Spleen (tissue), 11 donors: ENCODE results near the gene SEC62. TPM values are rescaled to one million over a fixed set of nuclear protein-coding genes. Genes with fewer than 3 reads are reported as not detected.

Source experiments
- DNase-seq: peaks from one replicate; pipeline ENCODE4 v3.0.0-alpha.2; 2020
- H3K27ac ChIP-seq, 8 donors: fragments of 200-600 bp; sonication (generic) in 7 of 8; 1 replicate in 4 of 8; 2 replicates in 4 of 8; pipeline versions ENCODE4 v1.5.0 to v1.8.0; 2016 to 2021; ENCODE audit warnings: inconsistent platforms in 4 of 8, mild to moderate bottlenecking in 4 of 8, moderate library complexity in 1 of 8
- H3K27me3 ChIP-seq, 7 donors: fragments of 200-600 bp; sonication (generic) in 6 of 7; replicated peaks in 1 of 7; 1 replicate in 4 of 7; 2 replicates in 3 of 7; pipeline versions ENCODE4 v1.5.0 to v1.8.0; 2016 to 2021; ENCODE audit warnings: inconsistent platforms in 3 of 7, mild to moderate bottlenecking in 1 of 7
- H3K36me3 ChIP-seq, 6 donors: fragments of 200-600 bp; sonication (generic) in 5 of 6; 1 replicate in 4 of 6; 2 replicates in 2 of 6; pipeline versions ENCODE4 v1.5.0 to v1.8.0; 2016 to 2021; ENCODE audit warnings: inconsistent platforms in 2 of 6
- H3K4me1 ChIP-seq, 6 donors: fragments of 200-600 bp; sonication (generic) in 5 of 6; 1 replicate in 3 of 6; 2 replicates in 3 of 6; pipeline versions ENCODE4 v1.5.0 to v1.8.0; 2016 to 2021; ENCODE audit warnings: inconsistent platforms in 3 of 6
- H3K4me3 ChIP-seq, 8 donors: fragments of 200-600 bp; sonication (generic) in 7 of 8; 1 replicate in 4 of 8; 2 replicates in 4 of 8; pipeline versions ENCODE4 v1.5.0 to v1.8.0; 2016 to 2021; ENCODE audit warnings: inconsistent platforms in 4 of 8, mild to moderate bottlenecking in 4 of 8, moderate library complexity in 2 of 8
- H3K9me3 ChIP-seq, 8 donors: fragments of 200-600 bp; sonication (generic) in 7 of 8; 1 replicate in 4 of 8; 2 replicates in 4 of 8; pipeline versions ENCODE4 v1.5.0 to v1.8.0; 2016 to 2021; ENCODE audit warnings: inconsistent platforms in 4 of 8
- CTCF ChIP-seq, 11 experiments: fragments of 200-600 bp in 7 of 11; fragments of 450-650 bp in 4 of 11; sonication (generic) in 4 of 11; IDR thresholded peaks in 8 of 11; conservative IDR thresholded peaks in 3 of 11; 1 replicate in 7 of 11; 2 replicates in 4 of 11; pipeline versions ENCODE4 v1.4.0 to v1.8.0; 2016 to 2021; ENCODE audit warnings: antibody characterized with exemption in 11 of 11, inconsistent platforms in 4 of 11, mild to moderate bottlenecking in 1 of 11
- POLR2A ChIP-seq, 3 donors: fragments of 450-650 bp; IDR thresholded peaks; one replicate each; pipeline ENCODE4 v1.5.1; 2017; ENCODE audit warnings: antibody characterized with exemption in 3 of 3, mild to moderate bottlenecking in 1 of 3
- POLR2AphosphoS5 ChIP-seq, 3 donors: sonication (generic); formaldehyde crosslinking; IDR thresholded peaks; one replicate each; pipeline ENCODE4 v1.5.1; 2017; ENCODE audit warnings: antibody characterized with exemption in 3 of 3
- WGBS, 5 donors: extraction: QIAGEN DNeasy Blood & Tissue Kit in 3 of 5; methylation state at CpG; one replicate each; pipeline versions ENCODE4 v1.1.5 to v1.1.7; 2013 to 2018; 5-methylcytosine and 5-hydroxymethylcytosine counted together
- intact Hi-C: fragments of 100-400 bp; cut with DNase I; formaldehyde crosslinking; loops from one replicate; pipeline ENCODE4 v1.15.0; 2023; ENCODE audit warnings: low total_unique reads
- polyA plus RNA-seq, 3 donors: library from polyadenylated mRNA; stranded (reverse); fragments of 200-250 nt; gene quantifications; one replicate each; pipeline ENCODE4 v1.2.1, GENCODE V29; 2013
- total RNA-seq, 7 donors: library from RNA; depleted of rRNA in 3 of 7; stranded (reverse); fragments of >200 nt in 3 of 7; fragmentation: NEBNext Ultra II Directional in 4 of 7; extraction: Animal tissue kit (Norgen Biotek cat#: 25700) in 4 of 7; gene quantifications; one replicate each; pipeline versions ENCODE4 v1.1.0 to v1.2.1, GENCODE V29; 2016 to 2021
- donor health status: healthy with polysubstance abuse.
- donor health status: DM: no; HTN: no; CAD: no; lungs with moderate emphysema.
- donor health status: DM: no; HTN: no; CAD: no.
- donor health status: Bipolar disorder and iron deficiency.
- donor health status: healthy.
- donor health status: DM: no; HTN: no; CAD: no.
- donor health status: DM: yes; HTN: yes; CAD: no.

SEC62 gene
- total and polyA plus RNA-seq, 10 donors: 32.8 to 178 (median 105) TPM

- intact Hi-C loops: no loop called here
- Histone ChIP-seq H3K4me1 (peaks cover 0 to 70% (median 23%) of the 10 kb centered on the region in 6 donors), H3K27ac (peak overlapping the region in 4 of 8 donors; percentile 39 to 58 (median 50)), H3K4me3 (no peak overlapping the region), H3K36me3 (peaks cover 0 to 45% (median 16%) of the 10 kb centered on the region in 6 donors), H3K9me3 (no peaks in the 10 kb centered on the region), H3K27me3 (no peaks in the 10 kb centered on the region)
- DNase-seq: no peak
- TF ChIP-seq POLR2AphosphoS5 (IDR thresholded peaks at IDR 0.05) (no peak), CTCF (IDR thresholded peaks at IDR 0.05 in 8 of 11, conservative IDR thresholded peaks at IDR 0.05 in 3 of 11) (no peak)
- 27 to 39% (median 34%) methylated on average over 2 of the region's 2 CpGs for WGBS, 5 donors
Observed at GRCh38 chr3:169998668-169999131, 32.1 kb downstream of the SEC62 start.

- no peaks in the 10 kb centered on the region for H3K27me3 ChIP-seq
- no peaks in the 10 kb centered on the region for H3K9me3 ChIP-seq
- peaks cover 0 to 37% (median 12%) of the 10 kb centered on the region in 6 donors for H3K36me3 ChIP-seq
- 85 to 97% (median 89%) methylated on average over 1 of the region's 1 CpG for WGBS, 5 donors
- intact Hi-C loops: no loop called here
- H3K4me1 ChIP-seq: peaks cover 0 to 70% (median 30%) of the 10 kb centered on the region in 6 donors
- DNase-seq: no peak
- TF ChIP-seq CTCF (IDR thresholded peaks at IDR 0.05 in 8 of 11, conservative IDR thresholded peaks at IDR 0.05 in 3 of 11): no peak
- TF ChIP-seq POLR2AphosphoS5 (IDR thresholded peaks at IDR 0.05): no peak
- no peak for TF ChIP-seq POLR2A (IDR thresholded peaks at IDR 0.05)
- peak overlapping the region in 4 of 8 donors; percentile 39 to 58 (median 50) for H3K27ac ChIP-seq
- no peak overlapping the region for H3K4me3 ChIP-seq
Observed at GRCh38 chr3:169999433-169999832, 32.8 kb downstream of the SEC62 start.

- no peak for DNase-seq
- 96 to 100% (median 100%) methylated on average over 2 of the region's 2 CpGs for WGBS, 5 donors
- no peak for TF ChIP-seq POLR2A (IDR thresholded peaks at IDR 0.05)
- TF ChIP-seq POLR2AphosphoS5 (IDR thresholded peaks at IDR 0.05): no peak
- no peak for TF ChIP-seq CTCF (IDR thresholded peaks at IDR 0.05 in 8 of 11, conservative IDR thresholded peaks at IDR 0.05 in 3 of 11)
- no peaks in the 10 kb centered on the region for H3K27me3 ChIP-seq
- peaks cover 0 to 72% (median 33%) of the 10 kb centered on the region in 6 donors for H3K4me1 ChIP-seq
- H3K4me3 ChIP-seq: no peak overlapping the region
- no peaks in the 10 kb centered on the region for H3K9me3 ChIP-seq
- peak overlapping the region in 1 of 8 donors; percentile 56 for H3K27ac ChIP-seq
- intact Hi-C loops: no loop called here
- H3K36me3 ChIP-seq: peaks cover 0 to 31% (median 9%) of the 10 kb centered on the region in 6 donors
Observed at GRCh38 chr3:170000051-170000450, 33.4 kb downstream of the SEC62 start.

GRCh38 chr3:170002231-170002630, 35.6 kb downstream of the SEC62 start:
- intact Hi-C loops: no loop called here
- H3K4me1 ChIP-seq: peaks cover 9 to 81% (median 45%) of the 10 kb centered on the region in 6 donors
- no peaks in the 10 kb centered on the region for H3K9me3 ChIP-seq
- WGBS, 5 donors: 49 to 71% (median 67%) methylated on average over 10 of the region's 10 CpGs
- H3K4me3 ChIP-seq: peak overlapping the region in 4 of 8 donors; percentile 12 to 49 (median 21)
- TF ChIP-seq POLR2A (IDR thresholded peaks at IDR 0.05) (no peak), CTCF (IDR thresholded peaks at IDR 0.05 in 8 of 11, conservative IDR thresholded peaks at IDR 0.05 in 3 of 11) (no peak), POLR2AphosphoS5 (IDR thresholded peaks at IDR 0.05) (no peak)
- H3K27ac ChIP-seq: peak overlapping the region; percentile 49 to 92 (median 84)
- no peak for DNase-seq
- H3K27me3 ChIP-seq: no peaks in the 10 kb centered on the region
- H3K36me3 ChIP-seq: peaks cover 0 to 11% (median 0%) of the 10 kb centered on the region in 6 donors
